K562 (cell line): Measurements from ENCODE around the gene GTF3C1. TPM values are rescaled to one million over a fixed set of nuclear protein-coding genes. Genes with fewer than 3 reads are reported as not detected.

ENCODE experiments used
- ATAC-seq: fragments of 200-7000 bp; cut with Tn5 transposase; 3 replicates; pipeline ENCODE4 v1.9.1; 2020; ENCODE audit warnings: moderate library complexity
- BruUV-seq: library from RNA; stranded (reverse); fragments of 400-500 nt; replicated peaks from 2 replicates; lab custom pipeline; 2021; lab: Mats Ljungman, UMichigan
- CTCF ChIA-PET: fragments of 300-600 bp; formaldehyde crosslinking; extraction: SDS; loops from one replicate; lab custom pipeline; 2021; ENCODE audit warnings: low intra/inter-chr PET ratio; lab: Yijun Ruan, JAX
- POLR2A ChIA-PET: fragments of 300-600, 350-650 bp; sonication (Branson Sonifier 250); formaldehyde crosslinking; extraction: SDS; loops from one replicate; lab custom pipeline; 2021; ENCODE audit warnings: antibody characterized with exemption, inconsistent platforms; lab: Yijun Ruan, JAX
- DNase-seq, 4 experiments: peaks; one replicate each; pipeline versions ENCODE4 v3.0.0 to v3.0.0-alpha.2; 2011 to 2018; ENCODE audit warnings: low spot score in 3 of 4, mixed read lengths in 3 of 4; ENCODE audit errors: extremely low read depth in 1 of 4
- FAIRE-seq: peaks from 2 replicates; lab custom pipeline; 2011; peaks lifted over from hg19 to GRCh38; lab: Jason Lieb, UNC
- H2AFZ ChIP-seq: 2 replicates; pipeline ENCODE4 v1.6.0; 2011; ENCODE audit warnings: low read depth, low read length, control low read depth, inconsistent platforms
- H3K27ac ChIP-seq: fragments of 200-600 bp; 3 replicates; pipeline ENCODE4 v1.8.0; 2011; ENCODE audit warnings: low read depth, mild to moderate bottlenecking, control low read depth, inconsistent platforms, low read length, moderate library complexity, mixed read lengths; ENCODE audit errors: extremely low read depth
- H3K27me3 ChIP-seq, 2 experiments: fragments of 300-600 bp in 1 of 2; 2 replicates in 1 of 2; 3 replicates in 1 of 2; pipeline versions ENCODE4 v1.6.0 to v1.8.0; 2011; ENCODE audit warnings: inconsistent platforms in 2 of 2, low read length in 2 of 2, mild to moderate bottlenecking in 1 of 2, mixed read lengths in 1 of 2, moderate library complexity in 1 of 2; ENCODE audit not compliant: control insufficient read depth in 2 of 2, insufficient read depth in 2 of 2
- H3K36me3 ChIP-seq: fragments of 300-600 bp; 3 replicates; pipeline ENCODE4 v1.8.0; 2011; ENCODE audit warnings: mild to moderate bottlenecking, low read length, inconsistent platforms; ENCODE audit not compliant: control insufficient read depth, insufficient read depth
- H3K4me1 ChIP-seq, 2 experiments: fragments of 200-600 bp in 1 of 2; replicated peaks in 1 of 2; 2 replicates in 1 of 2; 3 replicates in 1 of 2; pipeline versions ENCODE4 v1.5.1 to v1.8.0; 2011; ENCODE audit warnings: inconsistent platforms in 2 of 2, low read length in 2 of 2, mild to moderate bottlenecking in 1 of 2, mixed read lengths in 1 of 2, moderate library complexity in 1 of 2; ENCODE audit not compliant: control insufficient read depth in 2 of 2, insufficient read depth in 2 of 2
- H3K4me2 ChIP-seq: 2 replicates; pipeline ENCODE4 v1.6.1; 2011; ENCODE audit warnings: low read length, control low read depth, inconsistent platforms, mixed read lengths; ENCODE audit not compliant: insufficient read depth
- H3K4me3 ChIP-seq: fragments of 200-600 bp; sonication (generic), shearing (Covaris generic); 2 replicates; pipeline ENCODE4 v1.5.1; 2016; ENCODE audit warnings: control low read depth, inconsistent platforms
- H3K79me2 ChIP-seq: fragments of 200-600 bp; 3 replicates; pipeline ENCODE4 v1.8.0; 2011; ENCODE audit warnings: low read length, inconsistent platforms; ENCODE audit not compliant: control insufficient read depth, insufficient read depth
- H3K9ac ChIP-seq, 2 experiments: 2 replicates each; pipeline versions ENCODE4 v1.6.0 to v1.6.1; 2011; ENCODE audit warnings: low read depth in 2 of 2, low read length in 2 of 2, control low read depth in 1 of 2, inconsistent platforms in 1 of 2, mild to moderate bottlenecking in 1 of 2, mixed read lengths in 1 of 2; ENCODE audit not compliant: insufficient read depth in 1 of 2
- H3K9me1 ChIP-seq: one replicate; pipeline ENCODE4 v1.6.0; 2011; ENCODE audit warnings: inconsistent platforms, mild to moderate bottlenecking, low read length, moderate library complexity; ENCODE audit not compliant: control insufficient read depth, insufficient read depth
- H3K9me3 ChIP-seq: replicated peaks from 2 replicates; pipeline ENCODE4 v1.5.1; 2011; ENCODE audit warnings: low read depth, low read length, inconsistent platforms; ENCODE audit not compliant: control insufficient read depth, insufficient read depth
- H4K20me1 ChIP-seq: replicated peaks from 2 replicates; pipeline ENCODE4 v1.6.1; 2011; ENCODE audit warnings: low read length, inconsistent platforms, mixed read lengths; ENCODE audit not compliant: control insufficient read depth, insufficient read depth
- BCL6 ChIP-seq: fragments of 250-450 bp; sonication (Bioruptor Pico); IDR thresholded peaks from 2 replicates; pipeline ENCODE4 v1.4.0; 2020
- CEBPB ChIP-seq: fragments of 450-650 bp; IDR thresholded peaks from 2 replicates; pipeline ENCODE4 v1.6.1; 2016; ENCODE audit warnings: missing genetic modification characterization, missing compliant biosample characterization
- CREBBP ChIP-seq: IDR thresholded peaks from one replicate; pipeline ENCODE4 v1.6.1; 2012; ENCODE audit warnings: low read depth, mild to moderate bottlenecking, control low read depth, inconsistent platforms, low read length
- GTF2B ChIP-seq: IDR thresholded peaks from 2 replicates; pipeline ENCODE4 v1.6.1; 2011; ENCODE audit not compliant: insufficient read length; ENCODE audit errors: extremely low read depth
- HDAC3 ChIP-seq: fragments of 450-650 bp; IDR thresholded peaks from 2 replicates; pipeline ENCODE4 v1.6.1; 2018; ENCODE audit warnings: borderline replicate concordance, mild to moderate bottlenecking, moderate library complexity; ENCODE audit not compliant: partially characterized antibody
- HMG20A ChIP-seq: fragments of 450-650 bp; formaldehyde crosslinking; conservative IDR thresholded peaks from 2 replicates; pipeline ENCODE4 v1.4.0; 2020; ENCODE audit warnings: mild to moderate bottlenecking, mixed read lengths
- MTA3 ChIP-seq: fragments of 450-650 bp; formaldehyde crosslinking; IDR thresholded peaks from 2 replicates; pipeline ENCODE4 v1.6.1; 2017; ENCODE audit warnings: mild to moderate bottlenecking, borderline replicate concordance
- NBN ChIP-seq: fragments of 450-650 bp; IDR thresholded peaks from 2 replicates; pipeline ENCODE4 v1.6.1; 2016; ENCODE audit warnings: low read depth, mild to moderate bottlenecking
- POLR3G ChIP-seq: IDR thresholded peaks from 2 replicates; pipeline ENCODE4 v1.6.1; 2011; ENCODE audit not compliant: insufficient read length, insufficient replicate concordance; ENCODE audit errors: extremely low read depth
- SNIP1 ChIP-seq: fragments of 450-650 bp; IDR thresholded peaks from 2 replicates; pipeline ENCODE4 v1.7.1; 2017; ENCODE audit warnings: low read depth, mild to moderate bottlenecking
- TCF7 ChIP-seq: sonication (generic); IDR thresholded peaks from 2 replicates; pipeline ENCODE4 v1.6.1; 2016; ENCODE audit warnings: antibody characterized with exemption, borderline replicate concordance
- THAP7 ChIP-seq: fragments of 250-450 bp; sonication (Bioruptor Pico); IDR thresholded peaks from 2 replicates; pipeline ENCODE4 v1.5.0; 2021
- ZBTB11 ChIP-seq, 3 experiments: fragments of 200-800 bp in 1 of 3; fragments of 250-450 bp in 1 of 3; fragments of 450-650 bp in 1 of 3; sonication (Bioruptor Pico) in 1 of 3; sonication (Bioruptor generic) in 1 of 3; formaldehyde crosslinking in 1 of 3; IDR thresholded peaks; 2 replicates each; pipeline versions ENCODE4 v1.6.1 to v1.8.0; 2016 to 2022; ENCODE audit warnings: mild to moderate bottlenecking in 2 of 3, missing genetic modification characterization in 2 of 3, missing compliant biosample characterization in 1 of 3, moderate library complexity in 1 of 3
- ZNF395 ChIP-seq: fragments of 200-800 bp; sonication (Bioruptor generic); IDR thresholded peaks from 2 replicates; pipeline ENCODE4 v1.6.1; 2017; ENCODE audit warnings: missing genetic modification characterization, missing compliant biosample characterization
- ZNF507 ChIP-seq: conservative IDR thresholded peaks from 2 replicates; pipeline ENCODE4 v1.6.1; 2017; ENCODE audit warnings: missing genetic modification characterization, missing compliant biosample characterization
- ZZZ3 ChIP-seq: fragments of 450-650 bp; IDR thresholded peaks from 2 replicates; pipeline ENCODE4 v1.6.1; 2016; ENCODE audit warnings: antibody characterized with exemption, mild to moderate bottlenecking, moderate library complexity
- WGBS: fragments of 100-300 bp; shearing (Covaris generic); methylation state at CpG from one replicate; pipeline ENCODE4 v1.1.6; 2016; ENCODE audit warnings: low coverage, mixed read lengths; ENCODE audit not compliant: insufficient coverage; ENCODE audit errors: missing lambda C conversion rate; 5-methylcytosine and 5-hydroxymethylcytosine counted together
- in situ Hi-C: fragments of 300-500 bp; cut with MboI; formaldehyde crosslinking; loops from 4 replicates; pipeline ENCODE4 v1.15.0; 2018; ENCODE audit warnings: inconsistent platforms, mixed read lengths
- intact Hi-C: fragments of 100-400 bp; cut with micrococcal nuclease; formaldehyde crosslinking; loops from 2 replicates; pipeline ENCODE4 v1.14.2; 2022
- polyA plus RNA-seq, 8 experiments: library from polyadenylated mRNA; depleted of rRNA in 4 of 8; stranded (reverse) in 5 of 8; unstranded in 3 of 8; fragments of >200 nt; fragmentation: Nextera tagmentation in 2 of 8; fragmentation: Illumina TruSeq in 1 of 8; extraction: Ambion mirVana in 2 of 8; extraction: Trizol in 1 of 8; gene quantifications; 2 replicates each; pipeline versions ENCODE4 v1.2.1 to v1.2.3, GENCODE V29; 2011 to 2014; ENCODE audit warnings: inconsistent platforms in 1 of 8, missing spikeins in 1 of 8
- total RNA-seq, 7 experiments: library from RNA; depleted of rRNA in 6 of 7; stranded (reverse); fragments of >200 nt in 6 of 7; fragmentation: Illumina TruSeq in 2 of 7; extraction: Trizol in 2 of 7; gene quantifications; 2 replicates each; pipeline versions ENCODE4 v1.2.1 to v1.2.3, GENCODE V29; 2011 to 2021; ENCODE audit warnings: low replicate concordance in 1 of 7

GTF3C1 gene
- total and polyA plus RNA-seq, 9 of the 15 experiments (the other 6 are each of a cell fraction or from before 2014, with no cell fraction given), result 0.72 to 63.6 (median 30.9) TPM

- Histone ChIP-seq H3K9ac (no peak overlapping the region), H3K4me2 (no peak overlapping the region), H3K9me3 (no peaks in the 10 kb centered on the region), H4K20me1 (no peaks in the 10 kb centered on the region), H3K4me1 (peaks cover 5 to 12% of the 10 kb centered on the region in 2 experiments), H3K9me1 (no peaks in the 10 kb centered on the region), H3K27ac (no peak overlapping the region), H3K79me2 (no peaks in the 10 kb centered on the region), H2AFZ (no peak overlapping the region), H3K36me3 (no peaks in the 10 kb centered on the region), H3K4me3 (no peak overlapping the region), H3K27me3 (peaks cover 0 to 6% of the 10 kb centered on the region in 2 experiments; a peak in 2 of 5 replicates)
- 11% methylated on average over 15 of the region's 16 CpGs for WGBS
- ChIA-PET CTCF (no interaction called here), POLR2A (no interaction called here)
- BruUV-seq, result no TSS peak
- TF ChIP-seq THAP7 (CRISPR knock-in tag) (no peak), BCL6 (no peak), CEBPB (tag) (no peak), HMG20A (CRISPR knock-in tag) (no peak), ZBTB11 (CRISPR knock-in tag; IDR thresholded peaks at IDR 0.05) (no peak), ZZZ3 (no peak), NBN (no peak), ZNF507 (tag) (no peak), HDAC3 (no peak), GTF2B (no peak), SNIP1 (no peak), ZNF395 (CRISPR knock-in tag) (no peak), TCF7 (no peak), CREBBP (no peak), POLR3G (no peak), MTA3 (no peak)
- ATAC-seq (no peak), DNase-seq (no peak), FAIRE-seq (no peak)
- intact Hi-C loops, result no loop called here
- in situ Hi-C loops, result no loop called here
These were observed 119.7 kb downstream of the GTF3C1 start for GRCh38 chr16:27429981-27430441.
